Astrocyte (in vitro differentiated cells and primary cell): Measurements from ENCODE around the gene KRTAP12-2. TPM values are rescaled to one million over a fixed set of nuclear protein-coding genes. Genes with fewer than 3 reads are reported as not detected.
"Not testable (repeated sequence)": the region's sequence is repeated elsewhere in the genome, so short reads cannot be mapped to it uniquely, and the experiment has no call there.

ENCODE experiments used
- DNase-seq: peaks from one replicate; pipeline ENCODE4 v3.0.0-alpha.2; 2010; ENCODE audit warnings: low read depth
- FAIRE-seq: peaks from 2 replicates; lab custom pipeline; 2011; peaks lifted over from hg19 to GRCh38; lab: Jason Lieb, UNC
- H2AFZ ChIP-seq: 2 replicates; pipeline ENCODE4 v1.6.0; 2012; ENCODE audit warnings: low read depth, low read length, inconsistent platforms
- H3K27ac ChIP-seq: 2 replicates; pipeline ENCODE4 v1.5.1; 2011; ENCODE audit warnings: low read depth, low read length, inconsistent platforms
- H3K27me3 ChIP-seq: 2 replicates; pipeline ENCODE4 v1.6.0; 2011; ENCODE audit warnings: low read length, inconsistent platforms; ENCODE audit not compliant: insufficient read depth
- H3K36me3 ChIP-seq: 2 replicates; pipeline ENCODE4 v1.5.1; 2011; ENCODE audit warnings: low read length, inconsistent platforms; ENCODE audit not compliant: insufficient read depth
- H3K4me1 ChIP-seq: 2 replicates; pipeline ENCODE4 v1.5.1; 2011; ENCODE audit warnings: low read length, inconsistent platforms; ENCODE audit not compliant: insufficient read depth
- H3K4me2 ChIP-seq: 2 replicates; pipeline ENCODE4 v1.6.0; 2012; ENCODE audit warnings: low read length, inconsistent platforms
- H3K4me3 ChIP-seq: 2 replicates; pipeline ENCODE4 v1.5.1; 2011; ENCODE audit warnings: low read depth, mild to moderate bottlenecking, low read length, inconsistent platforms; ENCODE audit not compliant: insufficient read depth
- H3K79me2 ChIP-seq: 2 replicates; pipeline ENCODE4 v1.6.0; 2012; ENCODE audit warnings: mild to moderate bottlenecking, low read length, inconsistent platforms; ENCODE audit not compliant: insufficient read depth
- H3K9ac ChIP-seq: 2 replicates; pipeline ENCODE4 v1.6.0; 2012; ENCODE audit warnings: mild to moderate bottlenecking, low read length, inconsistent platforms
- H3K9me3 ChIP-seq: 2 replicates; pipeline ENCODE4 v1.5.1; 2012; ENCODE audit warnings: low read depth, mild to moderate bottlenecking, low read length, inconsistent platforms; ENCODE audit not compliant: insufficient read depth
- H4K20me1 ChIP-seq: 2 replicates; pipeline ENCODE4 v1.6.0; 2012; ENCODE audit warnings: low read length, inconsistent platforms; ENCODE audit not compliant: insufficient read depth
- H3K27ac Mint-ChIP-seq: one replicate; pipeline ENCODE4 v1.8.0; 2021; ENCODE audit warnings: mild to moderate bottlenecking, mixed read lengths; ENCODE audit not compliant: unreplicated experiment
- H3K27me3 Mint-ChIP-seq: one replicate; pipeline ENCODE4 v1.8.0; 2021; ENCODE audit warnings: low read depth, mixed read lengths; ENCODE audit not compliant: unreplicated experiment
- H3K36me3 Mint-ChIP-seq: one replicate; pipeline ENCODE4 v1.8.0; 2021; ENCODE audit warnings: low read depth, mixed read lengths; ENCODE audit not compliant: unreplicated experiment
- H3K4me1 Mint-ChIP-seq: one replicate; pipeline ENCODE4 v1.8.0; 2021; ENCODE audit warnings: low read depth, mixed read lengths; ENCODE audit not compliant: unreplicated experiment
- H3K4me3 Mint-ChIP-seq: one replicate; pipeline ENCODE4 v1.8.0; 2021; ENCODE audit warnings: mild to moderate bottlenecking, moderate library complexity, mixed read lengths; ENCODE audit not compliant: unreplicated experiment
- H3K9me3 Mint-ChIP-seq: one replicate; pipeline ENCODE4 v1.8.0; 2021; ENCODE audit warnings: mild to moderate bottlenecking, mixed read lengths; ENCODE audit not compliant: unreplicated experiment
- EZH2 ChIP-seq: IDR thresholded peaks from 2 replicates; pipeline ENCODE4 v1.6.1; 2012; ENCODE audit warnings: mild to moderate bottlenecking, low read length, inconsistent platforms; ENCODE audit not compliant: insufficient read depth
- total RNA-seq: library from RNA; stranded (reverse); gene quantifications from 2 replicates; pipeline ENCODE4 v1.2.1, GENCODE V29; 2021
- TF ChIP-seq, protein P1 (sequence below): IDR thresholded peaks from 2 replicates; pipeline ENCODE4 v1.5.1; 2011; ENCODE audit warnings: low read depth, mild to moderate bottlenecking, inconsistent platforms, low read length, moderate library complexity; ENCODE audit not compliant: insufficient read depth

KRTAP12-2 gene
- total RNA-seq, 1 donor from 2014 or later, result not detected

DNA sequence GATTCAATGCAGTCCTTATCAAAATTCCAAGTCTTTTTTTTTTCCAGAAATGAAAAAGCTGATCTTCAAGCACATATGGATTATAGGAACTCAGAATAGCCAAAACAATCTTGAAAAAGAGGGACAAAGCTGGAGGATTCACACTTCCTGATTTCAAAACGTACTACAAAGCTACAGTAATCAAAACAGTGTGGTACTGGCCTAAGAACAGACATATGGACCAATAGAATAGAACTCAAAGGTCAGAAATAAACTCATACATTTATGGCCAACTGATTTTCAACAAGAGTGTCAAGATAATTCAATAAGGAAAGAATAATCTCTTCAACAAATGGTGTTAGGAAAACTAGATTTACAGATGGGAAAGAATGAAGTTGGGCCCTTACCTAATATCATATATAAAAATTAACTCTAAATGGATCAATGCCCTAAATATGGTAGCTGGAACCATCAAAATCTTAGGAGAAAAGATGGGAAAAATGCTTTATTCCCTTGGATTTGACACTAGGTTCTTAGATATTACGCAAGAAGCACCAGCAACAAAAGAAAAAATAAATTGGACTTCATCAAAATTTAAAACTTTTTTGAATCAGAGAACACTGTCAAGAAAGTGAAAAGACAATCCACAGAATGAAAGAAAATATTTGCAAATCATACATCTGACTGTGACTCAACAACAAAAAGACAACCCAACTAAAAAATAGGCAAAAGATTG lies 26.2 kb upstream of the KRTAP12-2 start:
- no peak overlapping the region for H3K27ac Mint-ChIP-seq
- peaks cover 4% of the 10 kb centered on the region for H3K4me1 Mint-ChIP-seq
- H3K27me3 Mint-ChIP-seq, result peaks cover 32% of the 10 kb centered on the region

DNA sequence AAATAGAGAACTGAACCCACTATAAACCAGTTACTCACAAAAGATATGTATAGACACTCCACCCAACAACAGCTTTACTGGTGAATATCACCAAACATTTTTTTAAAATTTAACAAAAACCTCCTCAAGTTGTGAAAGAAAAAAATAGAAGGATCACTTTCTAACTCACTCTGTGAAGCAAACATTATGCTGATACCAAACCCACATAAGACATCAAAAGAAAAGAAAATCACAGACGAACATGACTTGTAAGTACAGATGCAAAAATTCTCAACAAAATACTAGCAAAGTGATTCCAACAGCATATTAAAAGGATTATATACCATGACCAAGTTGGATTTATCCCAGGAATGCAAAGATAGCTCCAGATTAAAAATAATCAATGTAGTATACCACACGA lies 25.0 kb upstream of the KRTAP12-2 start:
- Mint-ChIP-seq H3K4me1 (peaks cover 2% of the 10 kb centered on the region), H3K36me3 (no peaks in the 10 kb centered on the region)
- no peak overlapping the region for H3K27ac ChIP-seq

More for the DNA sequence above, 26.2 kb upstream of the KRTAP12-2 start:
- Histone ChIP-seq H3K27ac (no peak overlapping the region), H3K4me1 (no peaks in the 10 kb centered on the region), H3K4me2 (no peak overlapping the region), H4K20me1 (no peaks in the 10 kb centered on the region), H3K9ac (no peak overlapping the region), H2AFZ (no peak overlapping the region), H3K79me2 (no peaks in the 10 kb centered on the region), H3K27me3 (peaks cover 5% of the 10 kb centered on the region), H3K9me3 (peaks cover 2% of the 10 kb centered on the region), H3K4me3 (no peak overlapping the region), H3K36me3 (no peaks in the 10 kb centered on the region)
- Mint-ChIP-seq H3K9me3 (peaks cover 22% of the 10 kb centered on the region), H3K4me3 (no peak overlapping the region), H3K36me3 (no peaks in the 10 kb centered on the region)
- DNase-seq (no peak), FAIRE-seq (no peak)
- no peak for TF ChIP-seq EZH2
- TF ChIP-seq, protein P1, sequence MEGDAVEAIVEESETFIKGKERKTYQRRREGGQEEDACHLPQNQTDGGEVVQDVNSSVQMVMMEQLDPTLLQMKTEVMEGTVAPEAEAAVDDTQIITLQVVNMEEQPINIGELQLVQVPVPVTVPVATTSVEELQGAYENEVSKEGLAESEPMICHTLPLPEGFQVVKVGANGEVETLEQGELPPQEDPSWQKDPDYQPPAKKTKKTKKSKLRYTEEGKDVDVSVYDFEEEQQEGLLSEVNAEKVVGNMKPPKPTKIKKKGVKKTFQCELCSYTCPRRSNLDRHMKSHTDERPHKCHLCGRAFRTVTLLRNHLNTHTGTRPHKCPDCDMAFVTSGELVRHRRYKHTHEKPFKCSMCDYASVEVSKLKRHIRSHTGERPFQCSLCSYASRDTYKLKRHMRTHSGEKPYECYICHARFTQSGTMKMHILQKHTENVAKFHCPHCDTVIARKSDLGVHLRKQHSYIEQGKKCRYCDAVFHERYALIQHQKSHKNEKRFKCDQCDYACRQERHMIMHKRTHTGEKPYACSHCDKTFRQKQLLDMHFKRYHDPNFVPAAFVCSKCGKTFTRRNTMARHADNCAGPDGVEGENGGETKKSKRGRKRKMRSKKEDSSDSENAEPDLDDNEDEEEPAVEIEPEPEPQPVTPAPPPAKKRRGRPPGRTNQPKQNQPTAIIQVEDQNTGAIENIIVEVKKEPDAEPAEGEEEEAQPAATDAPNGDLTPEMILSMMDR, result no peak

DNA sequence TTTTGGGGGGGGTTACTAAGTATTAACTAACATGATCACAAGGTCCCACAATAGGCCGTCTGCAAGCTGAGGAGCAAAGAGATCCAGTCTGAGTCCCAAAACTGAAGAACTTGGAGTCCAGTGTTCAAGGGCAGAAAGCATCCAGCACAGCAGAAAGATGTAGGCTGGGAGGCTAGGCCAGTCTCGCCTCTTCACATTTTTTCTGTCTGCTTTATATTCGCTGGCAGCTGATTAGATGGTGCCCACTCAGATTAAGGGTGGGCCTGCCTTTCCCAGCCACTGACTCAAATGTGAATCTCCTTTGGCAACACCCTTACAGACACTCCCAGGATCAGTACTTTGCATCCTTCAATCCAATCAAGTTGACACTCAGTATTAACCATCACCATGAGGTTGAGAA lies 23.0 kb upstream of the KRTAP12-2 start:
- not testable (repeated sequence) for H3K4me1 ChIP-seq, DNase-seq, H3K27ac Mint-ChIP-seq, H2AFZ ChIP-seq, H3K9ac ChIP-seq, H3K79me2 ChIP-seq, H3K4me1 Mint-ChIP-seq, FAIRE-seq, H3K36me3 ChIP-seq, H4K20me1 ChIP-seq, H3K27ac ChIP-seq, H3K4me3 Mint-ChIP-seq, H3K36me3 Mint-ChIP-seq, H3K9me3 ChIP-seq, H3K4me3 ChIP-seq, H3K4me2 ChIP-seq
- peaks cover 49% of the 10 kb centered on the region for H3K27me3 Mint-ChIP-seq
- peaks cover 12% of the 10 kb centered on the region for H3K27me3 ChIP-seq
- peaks cover 16% of the 10 kb centered on the region for H3K9me3 Mint-ChIP-seq

More for the DNA sequence above, 25.0 kb upstream of the KRTAP12-2 start:
- Histone ChIP-seq H3K4me3 (no peak overlapping the region), H3K9me3 (peaks cover 2% of the 10 kb centered on the region), H3K4me1 (no peaks in the 10 kb centered on the region), H3K36me3 (no peaks in the 10 kb centered on the region), H3K79me2 (no peaks in the 10 kb centered on the region), H4K20me1 (no peaks in the 10 kb centered on the region), H3K27me3 (peaks cover 15% of the 10 kb centered on the region), H3K9ac (no peak overlapping the region), H2AFZ (no peak overlapping the region), H3K4me2 (no peak overlapping the region)
- peaks cover 42% of the 10 kb centered on the region for H3K27me3 Mint-ChIP-seq
- DNase-seq (no peak), FAIRE-seq (no peak)
- no peak for TF ChIP-seq EZH2
- TF ChIP-seq, protein P1, result no peak
- H3K4me3 Mint-ChIP-seq, result no peak overlapping the region
- peaks cover 22% of the 10 kb centered on the region for H3K9me3 Mint-ChIP-seq
- no peak overlapping the region for H3K27ac Mint-ChIP-seq
